Measurements from ENCODE around the gene POLR1D. TPM values are rescaled to one million over a fixed set of nuclear protein-coding genes. Genes with fewer than 3 reads are reported as not detected.

Gene POLR1D
- total RNA-seq, 1 donor, result 88.1 TPM

DNA sequence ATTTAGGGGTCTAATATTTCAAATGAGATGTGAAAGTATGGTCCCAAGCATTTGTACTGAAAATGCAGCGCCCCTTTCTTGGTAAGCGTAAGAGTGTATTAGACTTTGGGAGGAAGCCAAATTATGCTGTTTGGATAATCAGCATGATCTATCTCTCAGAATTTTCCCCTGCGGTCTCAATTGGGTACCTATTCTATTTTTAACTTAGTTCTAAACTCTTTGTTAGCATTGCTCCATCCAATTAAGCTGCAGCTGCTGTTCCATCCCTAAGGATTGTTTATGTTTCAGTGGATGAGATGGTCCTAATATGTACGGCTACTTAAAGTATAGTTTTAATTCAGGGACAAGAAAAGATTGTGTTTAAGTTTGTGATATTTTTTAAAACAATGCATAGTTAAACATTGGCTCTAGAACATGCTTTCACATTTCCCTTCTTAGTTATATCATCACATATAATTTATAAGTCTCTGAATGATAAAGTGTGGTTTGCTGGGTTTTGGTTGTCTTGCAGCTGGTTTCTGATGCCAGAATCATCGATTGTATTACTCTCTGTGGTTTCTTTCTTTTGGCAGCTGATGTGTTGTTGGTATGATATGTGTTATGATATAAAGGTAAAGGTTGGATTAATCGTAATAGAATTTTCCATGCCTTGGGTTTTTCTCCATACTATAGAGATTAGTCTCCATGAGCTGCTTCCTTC is 15.0 kb downstream of the POLR1D start:
- peak; percentile 70 for DNase-seq (ENCODE audit: low read depth)
- H3K4me3 ChIP-seq (ENCODE audit: low read depth, low read length), result no peak overlapping the region
- TF ChIP-seq, protein P1, sequence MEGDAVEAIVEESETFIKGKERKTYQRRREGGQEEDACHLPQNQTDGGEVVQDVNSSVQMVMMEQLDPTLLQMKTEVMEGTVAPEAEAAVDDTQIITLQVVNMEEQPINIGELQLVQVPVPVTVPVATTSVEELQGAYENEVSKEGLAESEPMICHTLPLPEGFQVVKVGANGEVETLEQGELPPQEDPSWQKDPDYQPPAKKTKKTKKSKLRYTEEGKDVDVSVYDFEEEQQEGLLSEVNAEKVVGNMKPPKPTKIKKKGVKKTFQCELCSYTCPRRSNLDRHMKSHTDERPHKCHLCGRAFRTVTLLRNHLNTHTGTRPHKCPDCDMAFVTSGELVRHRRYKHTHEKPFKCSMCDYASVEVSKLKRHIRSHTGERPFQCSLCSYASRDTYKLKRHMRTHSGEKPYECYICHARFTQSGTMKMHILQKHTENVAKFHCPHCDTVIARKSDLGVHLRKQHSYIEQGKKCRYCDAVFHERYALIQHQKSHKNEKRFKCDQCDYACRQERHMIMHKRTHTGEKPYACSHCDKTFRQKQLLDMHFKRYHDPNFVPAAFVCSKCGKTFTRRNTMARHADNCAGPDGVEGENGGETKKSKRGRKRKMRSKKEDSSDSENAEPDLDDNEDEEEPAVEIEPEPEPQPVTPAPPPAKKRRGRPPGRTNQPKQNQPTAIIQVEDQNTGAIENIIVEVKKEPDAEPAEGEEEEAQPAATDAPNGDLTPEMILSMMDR (IDR thresholded peaks at IDR 0.05; ENCODE audit: insufficient read depth, low read length), result no peak

DNA sequence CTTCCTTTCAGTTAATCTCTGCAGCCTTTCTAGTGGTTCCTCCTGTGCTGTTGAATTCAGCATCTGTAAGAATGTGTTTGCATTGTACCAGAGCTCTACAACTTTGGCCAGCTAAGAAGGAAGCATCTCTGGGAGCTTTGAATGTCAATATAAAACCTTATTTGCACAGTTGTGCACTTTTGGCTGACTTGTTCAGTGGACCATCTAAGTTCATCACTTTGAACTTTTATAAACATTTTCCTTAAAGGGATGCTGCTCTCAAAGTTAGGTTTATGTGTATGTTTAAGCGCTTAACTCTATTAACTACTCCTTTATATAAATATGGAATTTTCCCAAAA is 15.6 kb downstream of the POLR1D start:
- TF ChIP-seq, protein P1 (IDR thresholded peaks at IDR 0.05; ENCODE audit: insufficient read depth, low read length), result no peak
- H3K4me3 ChIP-seq (ENCODE audit: low read depth, low read length), result no peak overlapping the region
- no peak for DNase-seq (ENCODE audit: low read depth)

DNA sequence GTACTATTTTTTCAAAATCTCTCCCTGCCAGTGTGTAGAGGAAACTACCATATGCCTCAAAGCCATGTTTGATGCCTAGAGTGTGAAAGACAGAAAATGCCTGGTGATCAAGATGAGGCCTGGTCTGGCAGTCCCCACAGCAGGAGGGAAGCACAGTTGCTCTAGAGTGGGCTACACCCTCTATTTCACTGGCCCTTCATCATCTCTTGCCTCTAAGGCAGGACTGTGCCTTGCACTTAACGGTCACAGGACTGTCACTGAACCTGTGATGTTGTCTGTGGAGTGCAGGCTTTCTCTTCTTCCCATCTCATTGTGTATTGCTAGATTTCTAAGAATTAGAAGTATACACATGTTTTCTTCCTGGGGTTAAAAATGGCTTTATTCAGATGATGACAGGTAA is 16.3 kb downstream of the POLR1D start:
- TF ChIP-seq, protein P1 (IDR thresholded peaks at IDR 0.05; ENCODE audit: insufficient read depth, low read length), result no peak
- no peak for DNase-seq (ENCODE audit: low read depth)
- no peak overlapping the region for H3K4me3 ChIP-seq (ENCODE audit: low read depth, low read length)

DNA sequence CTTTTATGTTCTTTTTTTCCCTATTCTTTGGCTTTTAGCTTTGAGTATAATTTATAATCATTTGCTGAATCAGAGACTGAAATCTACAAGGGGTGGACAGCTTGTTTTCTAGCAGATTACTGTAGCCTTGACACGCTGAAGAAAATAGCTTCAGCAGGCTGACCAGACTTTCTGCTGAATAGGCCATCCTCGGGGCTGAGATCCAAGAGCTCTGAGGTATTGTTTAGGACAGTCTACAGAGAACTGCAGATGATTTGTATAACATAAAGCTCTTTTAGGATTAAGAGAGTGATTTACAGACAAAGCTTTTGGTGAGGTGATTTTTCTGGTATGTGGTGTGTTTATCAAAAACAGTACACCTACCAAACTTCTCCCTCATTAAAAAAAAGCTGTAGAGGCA is 16.8 kb downstream of the POLR1D start:
- no peak overlapping the region for H3K4me3 ChIP-seq (ENCODE audit: low read depth, low read length)
- TF ChIP-seq, protein P1 (IDR thresholded peaks at IDR 0.05; ENCODE audit: insufficient read depth, low read length), result no peak
- DNase-seq (ENCODE audit: low read depth), result peak; percentile 55

DNA sequence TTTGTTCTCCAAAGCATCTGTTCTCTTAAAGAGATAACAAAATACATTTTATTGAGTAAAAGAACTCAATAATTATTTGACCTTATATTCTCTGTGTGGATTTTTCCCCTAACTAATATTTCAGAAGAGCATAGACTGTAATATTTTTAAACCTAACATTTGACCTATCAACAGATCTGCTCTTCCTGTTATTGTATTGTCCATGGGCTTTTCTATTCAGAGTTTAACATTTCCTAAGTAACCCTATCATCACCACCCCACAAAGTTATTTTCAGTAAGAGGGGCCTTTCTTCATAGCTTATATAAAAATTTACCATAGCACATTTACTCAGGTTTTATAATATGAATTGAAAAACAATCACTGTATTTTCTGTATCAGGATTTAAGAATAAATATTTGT is 17.5 kb downstream of the POLR1D start:
- H3K4me3 ChIP-seq (ENCODE audit: low read depth, low read length), result no peak overlapping the region
- TF ChIP-seq, protein P1 (IDR thresholded peaks at IDR 0.05; ENCODE audit: insufficient read depth, low read length), result no peak
- DNase-seq (ENCODE audit: low read depth), result no peak

DNA sequence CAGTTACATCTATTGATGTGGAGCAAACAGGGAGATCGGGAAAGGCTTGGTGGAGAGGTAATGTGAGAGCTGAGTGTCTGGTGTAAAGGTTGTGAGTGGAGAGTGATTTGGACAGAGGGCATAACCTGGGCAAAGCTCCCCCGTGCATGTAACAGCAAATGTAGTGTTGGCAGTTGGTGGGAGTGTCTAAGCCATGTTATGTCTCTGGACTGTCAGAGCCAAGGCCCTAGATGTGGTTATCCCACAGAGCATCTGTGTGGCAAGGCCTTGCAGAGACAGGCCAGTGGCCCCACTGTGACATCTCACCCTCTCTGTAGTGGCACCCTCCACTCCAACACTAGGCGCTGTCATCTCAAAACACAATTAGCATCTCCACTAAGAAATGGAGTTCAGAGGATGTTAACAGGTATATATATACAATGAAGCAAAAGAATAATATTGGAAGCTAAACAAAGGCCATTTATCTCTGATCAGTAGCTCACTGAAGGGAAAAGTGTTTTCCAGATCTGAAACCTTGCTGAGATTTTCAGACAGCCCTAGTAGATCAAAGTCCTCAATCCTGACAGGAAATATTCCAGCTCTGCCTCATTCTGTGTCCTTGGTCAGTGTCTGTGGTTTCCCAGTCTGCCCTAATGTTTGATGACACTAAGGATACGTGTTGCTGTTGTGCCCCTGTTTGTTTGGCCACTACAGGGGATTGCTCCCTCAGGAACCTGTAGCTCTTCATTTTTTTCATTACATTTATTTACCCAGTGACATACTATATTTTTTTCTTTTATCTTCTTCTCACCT is 20.2 kb downstream of the POLR1D start:
- H3K4me3 ChIP-seq (ENCODE audit: low read depth, low read length), result no peak overlapping the region
- TF ChIP-seq, protein P1 (IDR thresholded peaks at IDR 0.05; ENCODE audit: insufficient read depth, low read length), result no peak
- no peak for DNase-seq (ENCODE audit: low read depth)

Measured in fibroblast of the aortic adventitia (primary cell).